H1 (cell line): ENCODE measurements around the gene FREM2. TPM values are rescaled to one million over a fixed set of nuclear protein-coding genes. Genes with fewer than 3 reads are reported as not detected.

Experiments used
- CTCF ChIA-PET: fragments of 300-600 bp; sonication (Branson Sonifier 250); formaldehyde crosslinking; loops from one replicate; lab custom pipeline; 2021; ENCODE audit not compliant: partially characterized antibody; lab: Charles Lee
- POLR2A ChIA-PET: fragments of 300-600 bp; sonication (Branson Sonifier 250); formaldehyde crosslinking; loops from one replicate; lab custom pipeline; 2021; ENCODE audit warnings: inconsistent platforms; ENCODE audit not compliant: partially characterized antibody; lab: Charles Lee
- DNase-seq, 2 experiments: peaks; one replicate each; pipeline versions ENCODE4 v3.0.0 to v3.0.0-alpha.2; 2010 to 2022; ENCODE audit warnings: low spot score in 2 of 2, low read depth in 1 of 2, mixed read lengths in 1 of 2
- FAIRE-seq: peaks from 2 replicates; lab custom pipeline; 2011; peaks lifted over from hg19 to GRCh38; lab: Jason Lieb, UNC
- H2AFZ ChIP-seq: 2 replicates; pipeline ENCODE4 v1.8.1; 2012; ENCODE audit warnings: low read length, inconsistent platforms
- H2AK5ac ChIP-seq: 2 replicates; pipeline ENCODE4 v1.6.1; 2013; ENCODE audit warnings: low read depth, low read length
- H2BK120ac ChIP-seq: replicated peaks from 2 replicates; pipeline ENCODE3; 2013; ENCODE audit warnings: low read depth, low read length, inconsistent platforms
- H2BK12ac ChIP-seq: 2 replicates; pipeline ENCODE4 v1.6.1; 2013; ENCODE audit warnings: low read depth, low read length
- H2BK15ac ChIP-seq: 2 replicates; pipeline ENCODE4 v1.6.1; 2013; ENCODE audit warnings: low read length
- H2BK20ac ChIP-seq: 2 replicates; pipeline ENCODE4 v1.6.1; 2013; ENCODE audit warnings: low read length
- H2BK5ac ChIP-seq: 2 replicates; pipeline ENCODE4 v1.6.1; 2013; ENCODE audit warnings: low read depth, low read length
- H3K14ac ChIP-seq: 2 replicates; pipeline ENCODE4 v1.6.1; 2013; ENCODE audit warnings: inconsistent platforms; ENCODE audit not compliant: insufficient read length
- H3K18ac ChIP-seq: 2 replicates; pipeline ENCODE4 v1.6.1; 2013; ENCODE audit warnings: low read length; ENCODE audit errors: extremely low read depth
- H3K23ac ChIP-seq: 2 replicates; pipeline ENCODE4 v1.6.1; 2013; ENCODE audit warnings: inconsistent platforms; ENCODE audit not compliant: insufficient read length
- H3K23me2 ChIP-seq: 2 replicates; pipeline ENCODE4 v1.6.1; 2013; ENCODE audit warnings: low read depth, low read length
- H3K27ac ChIP-seq: 2 replicates; pipeline ENCODE4 v1.6.1; 2011; ENCODE audit warnings: low read depth, low read length, inconsistent platforms
- H3K27me3 ChIP-seq, 4 experiments: replicated peaks in 1 of 4; 1 replicate in 1 of 4; 2 replicates in 3 of 4; pipeline versions ENCODE4 v1.6.1 to v1.8.1; 2011 to 2013; ENCODE audit warnings: low read length in 3 of 4, mild to moderate bottlenecking in 3 of 4, inconsistent platforms in 2 of 4, mixed read lengths in 2 of 4, moderate library complexity in 1 of 4; ENCODE audit not compliant: control insufficient read depth in 3 of 4, insufficient read depth in 3 of 4; ENCODE audit errors: extremely low read depth in 1 of 4
- H3K36me3 ChIP-seq, 4 experiments: 2 replicates each; pipeline versions ENCODE4 v1.6.1 to v1.8.1; 2011 to 2013; ENCODE audit warnings: mild to moderate bottlenecking in 4 of 4, low read length in 3 of 4, moderate library complexity in 2 of 4, control low read depth in 1 of 4, inconsistent platforms in 1 of 4; ENCODE audit not compliant: insufficient read depth in 4 of 4, control insufficient read depth in 2 of 4
- H3K4ac ChIP-seq: replicated peaks from 2 replicates; pipeline ENCODE3; 2013; ENCODE audit warnings: low read length, low read depth, mixed read lengths, inconsistent platforms; ENCODE audit not compliant: insufficient read length
- H3K4me1 ChIP-seq, 4 experiments: replicated peaks in 1 of 4; 1 replicate in 1 of 4; 2 replicates in 3 of 4; pipeline versions ENCODE4 v1.6.1 to v1.8.1; 2011 to 2013; ENCODE audit warnings: low read length in 3 of 4, inconsistent platforms in 2 of 4, mixed read lengths in 1 of 4; ENCODE audit not compliant: insufficient read depth in 4 of 4, control insufficient read depth in 3 of 4
- H3K4me2 ChIP-seq, 2 experiments: 2 replicates each; pipeline versions ENCODE4 v1.6.1 to v1.8.1; 2011 to 2013; ENCODE audit warnings: low read depth in 2 of 2, low read length in 2 of 2, control low read depth in 1 of 2, inconsistent platforms in 1 of 2, mild to moderate bottlenecking in 1 of 2; ENCODE audit not compliant: insufficient read depth in 1 of 2
- H3K4me3 ChIP-seq, 4 experiments: fragments of 200-600, 300-600 bp in 1 of 4; sonication (generic), shearing (Covaris generic), sonication (Bioruptor Twin) in 1 of 4; 2 replicates each; pipeline versions ENCODE4 v1.5.1 to v1.8.1; 2011 to 2016; ENCODE audit warnings: low read length in 4 of 4, low read depth in 3 of 4, control low read depth in 2 of 4, inconsistent platforms in 2 of 4, mild to moderate bottlenecking in 2 of 4, mixed read lengths in 1 of 4, moderate library complexity in 1 of 4; ENCODE audit not compliant: insufficient read depth in 2 of 4; ENCODE audit errors: extremely low read depth in 1 of 4
- H3K56ac ChIP-seq: replicated peaks from 2 replicates; pipeline ENCODE3; 2013; ENCODE audit warnings: low read depth, mild to moderate bottlenecking, mixed read lengths, low read length, inconsistent platforms; ENCODE audit not compliant: insufficient read length
- H3K79me1 ChIP-seq: 2 replicates; pipeline ENCODE4 v1.6.1; 2013; ENCODE audit warnings: low read depth, low read length, control low read depth
- H3K79me2 ChIP-seq, 2 experiments: 2 replicates each; pipeline versions ENCODE4 v1.6.1 to v1.8.1; 2012 to 2013; ENCODE audit warnings: low read length in 2 of 2, mild to moderate bottlenecking in 2 of 2, inconsistent platforms in 1 of 2; ENCODE audit not compliant: insufficient read depth in 2 of 2, control insufficient read depth in 1 of 2
- H3K9ac ChIP-seq, 4 experiments: replicated peaks in 1 of 4; 1 replicate in 1 of 4; 2 replicates in 3 of 4; pipeline versions ENCODE4 v1.6.1 to v1.8.1; 2011 to 2013; ENCODE audit warnings: low read depth in 3 of 4, low read length in 3 of 4, control low read depth in 2 of 4, mild to moderate bottlenecking in 2 of 4, moderate library complexity in 2 of 4, inconsistent platforms in 1 of 4; ENCODE audit errors: extremely low read depth in 1 of 4
- H3K9me3 ChIP-seq, 2 experiments: 2 replicates each; pipeline versions ENCODE4 v1.6.1 to v1.8.1; 2012 to 2013; ENCODE audit warnings: mild to moderate bottlenecking in 2 of 2, moderate library complexity in 2 of 2, control low read depth in 1 of 2, inconsistent platforms in 1 of 2, low read depth in 1 of 2, low read length in 1 of 2, mixed read lengths in 1 of 2; ENCODE audit not compliant: insufficient read depth in 2 of 2
- H4K20me1 ChIP-seq, 2 experiments: replicated peaks in 1 of 2; 2 replicates each; pipeline versions ENCODE3 to v1.8.1; 2011 to 2013; ENCODE audit warnings: inconsistent platforms in 2 of 2, low read length in 2 of 2, mild to moderate bottlenecking in 1 of 2; ENCODE audit not compliant: insufficient read depth in 2 of 2, control insufficient read depth in 1 of 2
- H4K5ac ChIP-seq: 2 replicates; pipeline ENCODE4 v1.6.1; 2013; ENCODE audit warnings: low read length, low read depth, mixed read lengths, inconsistent platforms; ENCODE audit not compliant: insufficient read length
- H4K8ac ChIP-seq: 2 replicates; pipeline ENCODE4 v1.8.0; 2013; ENCODE audit warnings: mild to moderate bottlenecking, moderate library complexity, low read length, inconsistent platforms; ENCODE audit not compliant: insufficient read depth; ENCODE audit errors: extremely low read depth
- H4K91ac ChIP-seq: replicated peaks from 2 replicates; pipeline ENCODE3; 2013; ENCODE audit warnings: low read length, mixed read lengths, inconsistent platforms; ENCODE audit not compliant: insufficient read length
- ASH2L ChIP-seq: fragments of 200-600, 300-600 bp; sonication (generic); IDR thresholded peaks from one replicate; pipeline ENCODE4 v1.7.1; 2017; ENCODE audit warnings: low read length
- BRCA1 ChIP-seq: IDR thresholded peaks from 2 replicates; pipeline ENCODE4 v1.6.1; 2012; ENCODE audit warnings: low read depth, low read length, improper control_type of control experiment
- CBX5 ChIP-seq: fragments of 300-800, 300-1000 bp; sonication (generic); IDR thresholded peaks from 2 replicates; pipeline ENCODE4 v1.7.1; 2016; ENCODE audit warnings: antibody characterized with exemption, low read length, low read depth
- KDM1A ChIP-seq: fragments of 200-600, 300-600 bp; sonication (generic); IDR thresholded peaks from 2 replicates; pipeline ENCODE4 v1.7.1; 2016; ENCODE audit warnings: mild to moderate bottlenecking, low read length, borderline replicate concordance
- MAFK ChIP-seq: IDR thresholded peaks from 2 replicates; pipeline ENCODE4 v1.6.1; 2012; ENCODE audit warnings: low read depth, mild to moderate bottlenecking, improper control_type of control experiment, low read length
- NANOG ChIP-seq: IDR thresholded peaks from 2 replicates; pipeline ENCODE4 v1.6.1; 2011; ENCODE audit warnings: low read length, low read depth, mild to moderate bottlenecking, inconsistent platforms; ENCODE audit not compliant: insufficient read depth, poor library complexity, severe bottlenecking
- NRF1 ChIP-seq: IDR thresholded peaks from 2 replicates; pipeline ENCODE4 v1.6.1; 2011; ENCODE audit warnings: mild to moderate bottlenecking, low read depth, low read length, improper control_type of control experiment
- POLR2AphosphoS5 ChIP-seq: IDR thresholded peaks from 2 replicates; pipeline ENCODE4 v1.6.1; 2011; ENCODE audit warnings: low read depth, low read length
- RBBP5 ChIP-seq: IDR thresholded peaks from 2 replicates; pipeline ENCODE4 v1.7.1; 2012; ENCODE audit warnings: low read depth, mild to moderate bottlenecking, inconsistent platforms, low read length, moderate library complexity, borderline replicate concordance
- RNF2 ChIP-seq: fragments of 200-900, 300-1000 bp; sonication (generic); IDR thresholded peaks from 2 replicates; pipeline ENCODE4 v1.7.1; 2016; ENCODE audit warnings: borderline replicate concordance, low read depth, mild to moderate bottlenecking, antibody characterized with exemption, low read length; ENCODE audit not compliant: poor library complexity, severe bottlenecking; ENCODE audit errors: missing control alignments
- SIN3A ChIP-seq, 2 experiments: IDR thresholded peaks in 1 of 2; conservative IDR thresholded peaks in 1 of 2; 2 replicates each; pipeline ENCODE4 v1.6.1; 2011 to 2012; ENCODE audit warnings: low read length in 2 of 2, improper control_type of control experiment in 1 of 2, low read depth in 1 of 2, mild to moderate bottlenecking in 1 of 2
- SP2 ChIP-seq: IDR thresholded peaks from 2 replicates; pipeline ENCODE4 v1.6.1; 2012; ENCODE audit warnings: mild to moderate bottlenecking, low read length, inconsistent platforms
- WGBS, 2 experiments: shearing (Covaris generic) in 1 of 2; methylation state at CpG; one replicate each; pipeline versions ENCODE4 v1.1.6 to v1.1.7; 2013 to 2015; ENCODE audit warnings: low lambda C conversion rate in 2 of 2, mixed read lengths in 2 of 2, inconsistent platforms in 1 of 2, low coverage in 1 of 2, missing lambda C conversion rate in 1 of 2; ENCODE audit not compliant: insufficient replicate concordance in 2 of 2, insufficient coverage in 1 of 2, insufficient read length in 1 of 2; ENCODE audit errors: extremely low coverage in 1 of 2, missing lambda C conversion rate in 1 of 2; 5-methylcytosine and 5-hydroxymethylcytosine counted together
- polyA plus RNA-seq, 7 experiments: library from polyadenylated mRNA; depleted of rRNA in 3 of 7; stranded (reverse) in 5 of 7; unstranded in 2 of 7; fragments of >200 nt in 5 of 7; fragments of 200-250 nt in 2 of 7; gene quantifications; 1 replicate in 5 of 7; 2 replicates in 1 of 7; 4 replicates in 1 of 7; pipeline versions ENCODE4 v1.2.1 to v1.2.3, GENCODE V29; 2011 to 2013; ENCODE audit warnings: missing spikeins in 2 of 7, mixed read lengths in 2 of 7
- total RNA-seq: library from RNA; stranded (reverse); fragmentation: NEBNext Ultra II Directional; extraction: Animal tissue kit (Norgen Biotek cat#: 25700); gene quantifications from 2 replicates; pipeline ENCODE4 v1.2.1, GENCODE V29; 2021

The FREM2 gene
- total and polyA plus RNA-seq, 2 of the 8 experiments (the other 6 are each of a cell fraction or from before 2014, with no cell fraction given), result 11.6 to 22.8 TPM

GRCh38 chr13:38787550-38787949 lies 100.7 kb downstream of the FREM2 start:
- no peak overlapping the region for H3K4me3 ChIP-seq
- H3K27ac ChIP-seq, result no peak overlapping the region
- no peak overlapping the region for H2BK5ac ChIP-seq
- FAIRE-seq (no peak), DNase-seq (no peak)
- no peak overlapping the region for H2AFZ ChIP-seq
- H4K5ac ChIP-seq, result no peak overlapping the region
- TF ChIP-seq SP2, result no peak
- no peak for TF ChIP-seq BRCA1
- TF ChIP-seq RBBP5, result no peak
- no peak for TF ChIP-seq ASH2L
- TF ChIP-seq CBX5, result no peak
- no peak for TF ChIP-seq MAFK
- TF ChIP-seq RNF2, result no peak
- TF ChIP-seq KDM1A, result no peak
- no peak for TF ChIP-seq NRF1
- TF ChIP-seq POLR2AphosphoS5, result no peak
- TF ChIP-seq NANOG, result no peak
- TF ChIP-seq SIN3A (conservative IDR thresholded peaks at IDR 0.05 in 1 of 2, IDR thresholded peaks at IDR 0.05 in 1 of 2; ENCODE audit: low read depth in 1 of 2, low read length in 2 of 2), result no peak
- TF ChIP-seq, all 59 proteins: peak for 0
- no peak overlapping the region for H3K4ac ChIP-seq
- no peaks in the 10 kb centered on the region for H3K79me1 ChIP-seq
- H2BK20ac ChIP-seq, result no peak overlapping the region
- no peaks in the 10 kb centered on the region for H4K20me1 ChIP-seq
- no peak overlapping the region for H3K56ac ChIP-seq
- H3K79me2 ChIP-seq, result no peaks in the 10 kb centered on the region
- no peak overlapping the region for H3K23ac ChIP-seq
- H3K4me1 ChIP-seq, result no peaks in the 10 kb centered on the region
- no peak overlapping the region for H2BK12ac ChIP-seq
- no peak overlapping the region for H2AK5ac ChIP-seq
- 82% methylated on average over 1 of the region's 1 CpG; no CpG with 5 or more reads in 1 of the 2 experiments for WGBS, 2 experiments
- no peaks in the 10 kb centered on the region for H3K27me3 ChIP-seq
- no peak overlapping the region for H2BK120ac ChIP-seq
- no peak overlapping the region for H3K9ac ChIP-seq
- H4K91ac ChIP-seq, result no peak overlapping the region
- H3K36me3 ChIP-seq, result peaks cover 0 to 2% (median 0%) of the 10 kb centered on the region in 4 experiments; a peak in 2 of 8 replicates
- H3K23me2 ChIP-seq, result no peaks in the 10 kb centered on the region
- no peak overlapping the region for H4K8ac ChIP-seq
- CTCF ChIA-PET, result interaction anchor here (1.1 to 1.3 kb wide), 2 partner anchors 24 to 112 kb away, joined by 4 read pairs; no protein-coding TSS in a partner anchor
- H2BK15ac ChIP-seq, result no peak overlapping the region
- no peak overlapping the region for H3K4me2 ChIP-seq
- H3K9me3 ChIP-seq, result no peaks in the 10 kb centered on the region
- POLR2A ChIA-PET, result no interaction called here
- no peak overlapping the region for H3K18ac ChIP-seq
- no peak overlapping the region for H3K14ac ChIP-seq
